ENCODE measurements around the gene EIF4E. TPM values are rescaled to one million over a fixed set of nuclear protein-coding genes. Genes with fewer than 3 reads are reported as not detected.
A peak's percentile ranks its signal among the peaks of the same experiment; 100 is the strongest.

Gene EIF4E
- total RNA-seq, 2 experiments from 2014 or later, result 118 to 121 TPM

DNA sequence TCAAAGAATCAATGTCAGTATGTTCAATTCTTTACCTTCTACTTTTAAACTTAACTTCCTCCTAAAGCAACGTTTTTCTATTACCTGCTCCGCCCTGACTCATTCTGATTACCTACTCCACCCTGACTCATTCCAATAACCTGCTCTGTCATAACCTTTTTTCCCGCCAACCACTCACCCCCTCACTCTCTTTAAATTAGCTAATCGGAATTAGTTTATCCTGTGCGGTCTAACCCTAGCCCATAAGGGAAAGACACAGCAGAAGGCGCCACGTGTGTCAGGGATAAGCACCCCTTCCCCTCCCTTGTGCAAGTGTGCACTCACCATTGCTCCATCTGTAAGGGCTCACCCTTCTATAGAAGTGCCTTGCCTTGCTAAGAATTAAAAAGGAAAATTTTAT lies 64.4 kb downstream of the EIF4E start:
- ChIA-PET POLR2A (no interaction called here), CTCF (no interaction called here)
- Mint-ChIP-seq H3K27ac (no peak overlapping the region), H3K27me3 (peaks cover 3% of the 10 kb centered on the region), H3K9me3 (no peaks in the 10 kb centered on the region), H3K36me3 (ENCODE audit: low read depth) (no peaks in the 10 kb centered on the region), H3K4me1 (ENCODE audit: low read depth) (no peaks in the 10 kb centered on the region), H3K4me3 (no peak overlapping the region)
- peak; percentile 39 for DNase-seq
- peak; percentile 30 for ATAC-seq
- TF ChIP-seq, protein P1, sequence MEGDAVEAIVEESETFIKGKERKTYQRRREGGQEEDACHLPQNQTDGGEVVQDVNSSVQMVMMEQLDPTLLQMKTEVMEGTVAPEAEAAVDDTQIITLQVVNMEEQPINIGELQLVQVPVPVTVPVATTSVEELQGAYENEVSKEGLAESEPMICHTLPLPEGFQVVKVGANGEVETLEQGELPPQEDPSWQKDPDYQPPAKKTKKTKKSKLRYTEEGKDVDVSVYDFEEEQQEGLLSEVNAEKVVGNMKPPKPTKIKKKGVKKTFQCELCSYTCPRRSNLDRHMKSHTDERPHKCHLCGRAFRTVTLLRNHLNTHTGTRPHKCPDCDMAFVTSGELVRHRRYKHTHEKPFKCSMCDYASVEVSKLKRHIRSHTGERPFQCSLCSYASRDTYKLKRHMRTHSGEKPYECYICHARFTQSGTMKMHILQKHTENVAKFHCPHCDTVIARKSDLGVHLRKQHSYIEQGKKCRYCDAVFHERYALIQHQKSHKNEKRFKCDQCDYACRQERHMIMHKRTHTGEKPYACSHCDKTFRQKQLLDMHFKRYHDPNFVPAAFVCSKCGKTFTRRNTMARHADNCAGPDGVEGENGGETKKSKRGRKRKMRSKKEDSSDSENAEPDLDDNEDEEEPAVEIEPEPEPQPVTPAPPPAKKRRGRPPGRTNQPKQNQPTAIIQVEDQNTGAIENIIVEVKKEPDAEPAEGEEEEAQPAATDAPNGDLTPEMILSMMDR (IDR thresholded peaks at IDR 0.05), result no peak
- intact Hi-C loops (cut with micrococcal nuclease), result no loop called here

- H3K27ac Mint-ChIP-seq, result no peak overlapping the region
- ATAC-seq, result no peak
- no peaks in the 10 kb centered on the region for H3K36me3 Mint-ChIP-seq (ENCODE audit: low read depth)
- peaks cover 3% of the 10 kb centered on the region for H3K27me3 Mint-ChIP-seq
- H3K4me3 Mint-ChIP-seq, result no peak overlapping the region
- ChIA-PET POLR2A (no interaction called here), CTCF (interaction anchor here (1.1 to 1.2 kb wide), 2 partner anchors 395 to 601 kb away, joined by 3 read pairs; no protein-coding TSS in a partner anchor)
- H3K9me3 Mint-ChIP-seq, result no peaks in the 10 kb centered on the region
- no peak for DNase-seq
- no peaks in the 10 kb centered on the region for H3K4me1 Mint-ChIP-seq (ENCODE audit: low read depth)
- TF ChIP-seq, protein P1 (IDR thresholded peaks at IDR 0.05), result no peak
- intact Hi-C loops (cut with micrococcal nuclease), result no loop called here
Measured at GRCh38 chr4:98862371-98862770, 66.6 kb downstream of the EIF4E start.

GRCh38 chr4:98861100-98861884 lies 67.6 kb downstream of the EIF4E start:
- TF ChIP-seq, protein P1 (IDR thresholded peaks at IDR 0.05), result no peak
- Mint-ChIP-seq H3K27me3 (peaks cover 3% of the 10 kb centered on the region), H3K27ac (no peak overlapping the region), H3K36me3 (ENCODE audit: low read depth) (no peaks in the 10 kb centered on the region), H3K4me1 (ENCODE audit: low read depth) (no peaks in the 10 kb centered on the region), H3K4me3 (no peak overlapping the region), H3K9me3 (no peaks in the 10 kb centered on the region)
- ChIA-PET POLR2A (no interaction called here), CTCF (interaction anchor here (1.2 kb wide), 2 partner anchors 394 to 602 kb away, joined by 3 read pairs; no protein-coding TSS in a partner anchor)
- no peak for DNase-seq
- intact Hi-C loops (cut with micrococcal nuclease), result no loop called here
- ATAC-seq, result no peak

DNA sequence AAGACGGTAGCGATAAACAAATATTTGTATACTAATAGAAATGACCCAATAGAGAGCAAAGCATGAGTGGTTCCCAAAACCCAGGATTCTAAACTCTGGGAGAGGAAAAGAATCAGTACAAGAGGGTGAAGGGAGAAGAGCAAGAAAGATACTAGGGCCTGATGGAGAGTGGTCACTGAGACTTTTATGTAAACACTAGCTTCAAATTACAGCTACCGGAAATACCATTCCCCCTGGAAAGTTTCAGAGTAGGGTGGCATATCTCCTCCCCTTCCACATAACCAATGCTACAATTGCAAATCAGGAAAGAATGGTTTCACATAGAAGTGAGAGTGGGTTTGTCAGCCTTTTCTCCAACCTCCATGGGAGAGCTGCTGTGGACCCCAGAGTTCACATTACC lies 77.1 kb downstream of the EIF4E start:
- Mint-ChIP-seq H3K27me3 (peaks cover 2% of the 10 kb centered on the region), H3K36me3 (ENCODE audit: low read depth) (no peaks in the 10 kb centered on the region), H3K4me3 (no peak overlapping the region), H3K9me3 (no peaks in the 10 kb centered on the region), H3K27ac (no peak overlapping the region), H3K4me1 (ENCODE audit: low read depth) (no peaks in the 10 kb centered on the region)
- TF ChIP-seq, protein P1 (IDR thresholded peaks at IDR 0.05), result no peak
- no peak for ATAC-seq
- no peak for DNase-seq
- CTCF ChIA-PET, result interaction anchor here (1.5 kb wide), 1 partner anchor 384 kb away, joined by 4 read pairs; no protein-coding TSS in a partner anchor
- intact Hi-C loops (cut with micrococcal nuclease), result no loop called here
- POLR2A ChIA-PET, result no interaction called here

DNA sequence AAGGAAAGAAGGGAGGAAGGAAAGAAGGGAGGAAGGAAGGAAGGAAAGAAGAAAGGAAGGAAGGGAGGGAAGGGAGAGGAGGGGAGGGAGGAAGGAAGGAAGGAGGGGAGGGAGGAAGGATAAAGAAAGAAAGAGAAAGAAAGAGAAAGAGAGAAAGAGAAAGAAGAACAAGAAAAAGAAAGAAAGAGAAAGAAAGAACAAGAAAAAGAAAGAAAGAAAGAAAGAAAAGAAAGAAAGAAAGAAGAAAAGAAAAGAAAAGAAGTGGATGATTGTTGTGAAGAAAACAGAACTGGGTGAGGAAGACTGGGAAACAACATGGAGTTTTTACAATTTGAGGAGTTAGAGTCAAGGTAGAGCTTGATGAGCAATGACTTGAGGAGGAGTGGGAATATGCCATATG lies 78.0 kb downstream of the EIF4E start:
- POLR2A ChIA-PET, result no interaction called here
- TF ChIP-seq, protein P1 (IDR thresholded peaks at IDR 0.05), result no peak
- no peak overlapping the region for H3K27ac Mint-ChIP-seq
- no peak overlapping the region for H3K4me3 Mint-ChIP-seq
- CTCF ChIA-PET, result interaction anchor here (1.5 kb wide), 1 partner anchor 383 kb away, joined by 4 read pairs; no protein-coding TSS in a partner anchor
- DNase-seq (no peak), ATAC-seq (no peak)
- intact Hi-C loops (cut with micrococcal nuclease), result no loop called here
- peaks cover 2% of the 10 kb centered on the region for H3K27me3 Mint-ChIP-seq
- H3K36me3 Mint-ChIP-seq (ENCODE audit: low read depth), result peaks cover 1% of the 10 kb centered on the region
- H3K9me3 Mint-ChIP-seq, result peaks cover 4% of the 10 kb centered on the region
- H3K4me1 Mint-ChIP-seq (ENCODE audit: low read depth), result no peaks in the 10 kb centered on the region
